Natural killer cell (primary cell): ENCODE data around the gene EEFSEC. TPM values are rescaled to one million over a fixed set of nuclear protein-coding genes. Genes with fewer than 3 reads are reported as not detected.

Source experiments
- ATAC-seq, 3 donors: fragments of 150-1000 bp in 2 of 3; fragments of 200-7000 bp in 1 of 3; cut with Tn5 transposase; 1 replicate in 1 of 3; 2 replicates in 2 of 3; pipeline ENCODE4 v1.10.0; 2021; ENCODE audit warnings: mild to moderate bottlenecking in 2 of 3, moderate library complexity in 2 of 3
- DNase-seq, 2 donors: peaks; one replicate each; pipeline versions ENCODE4 v3.0.0 to v3.0.0-alpha.2; 2013 to 2021; ENCODE audit warnings: mixed read lengths in 1 of 2
- H3K27ac ChIP-seq: one replicate; pipeline ENCODE4 v1.5.1; 2013; ENCODE audit warnings: mild to moderate bottlenecking, low read length
- H3K27me3 ChIP-seq: one replicate; pipeline ENCODE4 v1.6.1; 2013; ENCODE audit warnings: low read length; ENCODE audit not compliant: control insufficient read depth, insufficient read depth
- H3K36me3 ChIP-seq: one replicate; pipeline ENCODE4 v1.6.1; 2013; ENCODE audit warnings: low read length; ENCODE audit not compliant: control insufficient read depth, insufficient read depth
- H3K4me1 ChIP-seq: one replicate; pipeline ENCODE4 v1.6.1; 2013; ENCODE audit warnings: low read length; ENCODE audit not compliant: control insufficient read depth, insufficient read depth
- H3K4me3 ChIP-seq: one replicate; pipeline ENCODE4 v1.5.1; 2013; ENCODE audit warnings: low read length
- H3K9me3 ChIP-seq: one replicate; pipeline ENCODE4 v1.6.1; 2013; ENCODE audit warnings: low read length; ENCODE audit not compliant: control insufficient read depth, insufficient read depth
- H3K27ac Mint-ChIP-seq, 2 donors: one replicate each; pipeline ENCODE4 v1.8.0; 2022; ENCODE audit warnings: mild to moderate bottlenecking in 2 of 2, mixed read lengths in 2 of 2, moderate library complexity in 1 of 2
- H3K27me3 Mint-ChIP-seq, 2 donors: one replicate each; pipeline ENCODE4 v1.8.0; 2022; ENCODE audit warnings: low read depth in 2 of 2, mixed read lengths in 2 of 2
- H3K36me3 Mint-ChIP-seq: one replicate; pipeline ENCODE4 v1.8.0; 2022; ENCODE audit warnings: mixed read lengths
- H3K4me1 Mint-ChIP-seq, 2 donors: one replicate each; pipeline ENCODE4 v1.8.0; 2022; ENCODE audit warnings: mixed read lengths in 2 of 2
- H3K4me3 Mint-ChIP-seq: one replicate; pipeline ENCODE4 v1.8.0; 2022; ENCODE audit warnings: mild to moderate bottlenecking, moderate library complexity, mixed read lengths
- H3K9me3 Mint-ChIP-seq, 2 donors: one replicate each; pipeline ENCODE4 v1.8.0; 2022; ENCODE audit warnings: mixed read lengths in 2 of 2
- WGBS: methylation state at CpG from one replicate; pipeline ENCODE4 v1.1.7; 2013; ENCODE audit warnings: missing lambda C conversion rate; ENCODE audit not compliant: insufficient coverage; 5-methylcytosine and 5-hydroxymethylcytosine counted together
- intact Hi-C: fragments of 100-400 bp; cut with micrococcal nuclease; formaldehyde crosslinking; loops from one replicate; pipeline ENCODE4 v1.14.2; 2022
- total RNA-seq, 4 donors: library from RNA; stranded (reverse); fragments of 120-200 nt in 1 of 4; gene quantifications; one replicate each; pipeline versions ENCODE4 v1.2.3 to v1.2.4, GENCODE V29; 2013 to 2022
- TF ChIP-seq, protein P1 (sequence below): fragments of 200-600 bp; IDR thresholded peaks from one replicate; pipeline ENCODE4 v1.8.0; 2022; ENCODE audit warnings: antibody characterized with exemption

EEFSEC gene
- total RNA-seq, 3 donors from 2014 or later (not counting 1 experiment from before 2014, with no cell fraction given): 16.7 to 18.9 (median 17.6) TPM

DNA sequence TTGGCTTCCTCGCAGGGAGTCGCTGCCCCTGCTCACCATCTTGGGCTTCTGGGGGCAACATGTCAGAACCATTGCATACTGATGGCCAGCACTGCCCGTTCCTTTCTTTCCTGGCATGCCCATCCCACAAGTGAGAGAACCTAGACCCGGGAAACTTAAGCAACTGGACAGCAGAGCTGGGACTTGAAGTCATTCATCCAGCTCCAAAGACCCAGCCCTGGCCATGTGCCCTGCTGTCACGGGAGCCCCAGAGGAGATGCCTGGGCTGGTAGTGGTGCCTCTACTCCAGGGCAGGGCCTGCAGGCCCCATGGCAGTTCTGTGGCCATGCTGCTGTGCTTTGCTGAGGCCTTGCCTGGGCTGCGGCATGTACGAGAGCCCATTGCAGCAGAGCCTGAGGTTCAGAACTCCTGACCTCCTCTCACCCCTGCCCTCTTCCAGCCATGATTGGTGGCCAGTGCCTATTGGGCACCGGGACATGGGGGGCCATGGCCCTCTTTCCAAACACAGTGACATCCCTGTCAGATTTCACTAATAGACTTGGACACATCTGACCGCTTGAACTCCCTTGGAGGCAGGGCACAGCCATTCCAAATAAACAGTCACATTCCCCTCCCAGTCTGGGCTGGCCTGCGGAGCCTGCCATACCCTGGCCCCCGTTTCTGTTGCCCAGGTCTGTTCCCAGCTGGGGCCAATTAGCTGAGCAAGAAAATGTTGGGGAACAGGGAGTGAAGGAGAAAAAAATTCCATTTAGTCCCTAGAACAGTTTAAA lies 115.9 kb downstream of the EEFSEC start:
- TF ChIP-seq, protein P1, sequence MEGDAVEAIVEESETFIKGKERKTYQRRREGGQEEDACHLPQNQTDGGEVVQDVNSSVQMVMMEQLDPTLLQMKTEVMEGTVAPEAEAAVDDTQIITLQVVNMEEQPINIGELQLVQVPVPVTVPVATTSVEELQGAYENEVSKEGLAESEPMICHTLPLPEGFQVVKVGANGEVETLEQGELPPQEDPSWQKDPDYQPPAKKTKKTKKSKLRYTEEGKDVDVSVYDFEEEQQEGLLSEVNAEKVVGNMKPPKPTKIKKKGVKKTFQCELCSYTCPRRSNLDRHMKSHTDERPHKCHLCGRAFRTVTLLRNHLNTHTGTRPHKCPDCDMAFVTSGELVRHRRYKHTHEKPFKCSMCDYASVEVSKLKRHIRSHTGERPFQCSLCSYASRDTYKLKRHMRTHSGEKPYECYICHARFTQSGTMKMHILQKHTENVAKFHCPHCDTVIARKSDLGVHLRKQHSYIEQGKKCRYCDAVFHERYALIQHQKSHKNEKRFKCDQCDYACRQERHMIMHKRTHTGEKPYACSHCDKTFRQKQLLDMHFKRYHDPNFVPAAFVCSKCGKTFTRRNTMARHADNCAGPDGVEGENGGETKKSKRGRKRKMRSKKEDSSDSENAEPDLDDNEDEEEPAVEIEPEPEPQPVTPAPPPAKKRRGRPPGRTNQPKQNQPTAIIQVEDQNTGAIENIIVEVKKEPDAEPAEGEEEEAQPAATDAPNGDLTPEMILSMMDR: no peak
- H3K27ac Mint-ChIP-seq: no peak overlapping the region
- H3K27me3 Mint-ChIP-seq: no peaks in the 10 kb centered on the region
- WGBS: 97% methylated on average over 10 of the region's 11 CpGs
- ATAC-seq: no peak
- no peaks in the 10 kb centered on the region for H3K4me1 ChIP-seq
- no peak overlapping the region for H3K4me3 Mint-ChIP-seq
- no peaks in the 10 kb centered on the region for H3K9me3 Mint-ChIP-seq
- no peak for DNase-seq
- H3K36me3 ChIP-seq: peaks cover 9% of the 10 kb centered on the region
- no peaks in the 10 kb centered on the region for H3K27me3 ChIP-seq
- no peaks in the 10 kb centered on the region for H3K9me3 ChIP-seq
- no peaks in the 10 kb centered on the region for H3K36me3 Mint-ChIP-seq
- no peaks in the 10 kb centered on the region for H3K4me1 Mint-ChIP-seq
- no peak overlapping the region for H3K27ac ChIP-seq
- no peak overlapping the region for H3K4me3 ChIP-seq
- intact Hi-C loops: no loop called here

DNA sequence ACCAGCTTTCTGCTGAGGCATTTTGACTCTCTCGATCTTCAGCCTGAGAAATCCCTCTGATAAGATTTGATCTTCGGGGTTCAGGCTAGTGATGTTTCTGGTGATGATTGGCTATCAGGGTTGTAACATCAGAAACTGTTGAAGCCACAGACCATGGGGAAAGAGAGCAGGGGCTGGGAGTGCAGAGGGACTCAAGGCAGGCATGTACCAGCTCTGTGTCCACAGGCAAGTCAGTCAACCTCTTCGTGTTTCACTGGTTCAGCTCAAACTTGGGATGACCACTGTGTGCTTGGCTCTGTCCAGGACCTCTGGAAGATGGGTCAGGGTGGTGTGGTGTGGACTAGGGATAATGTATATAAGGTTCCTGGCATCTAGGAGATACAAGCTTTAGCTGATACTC lies 116.5 kb downstream of the EEFSEC start:
- H3K27me3 Mint-ChIP-seq: no peaks in the 10 kb centered on the region
- H3K27me3 ChIP-seq: no peaks in the 10 kb centered on the region
- TF ChIP-seq, protein P1: no peak
- no peak for DNase-seq
- no peaks in the 10 kb centered on the region for H3K9me3 ChIP-seq
- H3K36me3 Mint-ChIP-seq: no peaks in the 10 kb centered on the region
- no peaks in the 10 kb centered on the region for H3K9me3 Mint-ChIP-seq
- no peak for ATAC-seq
- no peak overlapping the region for H3K4me3 ChIP-seq
- H3K4me3 Mint-ChIP-seq: no peak overlapping the region
- 95% methylated on average over 3 of the region's 3 CpGs for WGBS
- H3K27ac ChIP-seq: no peak overlapping the region
- H3K36me3 ChIP-seq: peaks cover 6% of the 10 kb centered on the region
- intact Hi-C loops: no loop called here
- H3K4me1 Mint-ChIP-seq: no peaks in the 10 kb centered on the region
- no peaks in the 10 kb centered on the region for H3K4me1 ChIP-seq
- H3K27ac Mint-ChIP-seq: no peak overlapping the region

DNA sequence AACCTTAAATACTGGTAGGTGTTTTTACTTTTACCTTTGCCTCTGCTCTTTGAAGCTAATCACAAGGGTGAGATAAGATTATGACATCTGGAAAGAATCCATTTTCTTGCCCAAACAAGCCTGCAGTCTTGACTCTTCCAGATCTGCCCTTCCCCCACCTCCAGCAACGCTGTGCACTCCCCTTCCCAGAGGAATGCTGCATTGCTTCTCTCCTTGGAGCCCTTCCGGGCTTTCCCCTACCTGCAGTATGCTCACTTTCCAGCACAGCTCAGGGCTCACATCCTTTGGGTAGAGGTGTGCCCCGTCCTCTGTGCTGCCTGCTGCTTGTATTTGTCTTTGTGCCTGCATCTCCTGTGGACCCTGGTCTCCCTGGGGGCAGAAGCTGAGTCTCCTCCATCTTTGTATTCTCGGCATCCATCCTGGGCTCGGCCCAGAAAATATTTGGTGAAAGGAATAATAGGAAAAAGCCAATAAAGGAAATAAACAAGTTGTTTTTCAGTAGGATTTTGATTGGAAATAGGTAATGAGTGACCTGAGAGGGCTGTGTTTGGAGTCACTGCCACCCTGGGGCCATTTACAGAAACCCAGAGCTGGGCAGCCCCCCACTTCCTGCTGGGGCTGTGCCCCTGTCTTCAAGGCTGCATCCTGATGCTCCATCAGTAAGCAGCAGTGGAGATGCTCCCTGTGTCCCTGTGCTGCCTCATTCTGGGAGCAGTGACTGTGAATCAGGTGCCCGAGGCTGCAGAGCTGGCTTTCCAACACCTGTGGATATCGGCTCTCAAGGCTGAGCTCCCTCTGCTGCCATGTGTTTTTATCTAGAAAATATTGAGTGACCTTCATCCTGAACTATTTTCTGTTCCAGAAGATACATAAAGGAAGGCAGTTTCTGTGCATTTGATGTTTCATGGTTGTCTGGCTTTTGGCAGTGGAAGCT lies 117.5 kb downstream of the EEFSEC start:
- Histone ChIP-seq H3K9me3 (no peaks in the 10 kb centered on the region), H3K27me3 (no peaks in the 10 kb centered on the region), H3K27ac (no peak overlapping the region), H3K4me1 (no peaks in the 10 kb centered on the region), H3K36me3 (no peaks in the 10 kb centered on the region), H3K4me3 (no peak overlapping the region)
- ATAC-seq: no peak
- 93% methylated on average over 7 of the region's 7 CpGs for WGBS
- no peaks in the 10 kb centered on the region for H3K9me3 Mint-ChIP-seq
- H3K36me3 Mint-ChIP-seq: no peaks in the 10 kb centered on the region
- DNase-seq: no peak
- TF ChIP-seq, protein P1: no peak
- no peak overlapping the region for H3K4me3 Mint-ChIP-seq
- H3K4me1 Mint-ChIP-seq: no peaks in the 10 kb centered on the region
- H3K27me3 Mint-ChIP-seq: no peaks in the 10 kb centered on the region
- intact Hi-C loops: no loop called here
- H3K27ac Mint-ChIP-seq: no peak overlapping the region
